GM12892 (cell line): ENCODE measurements around the gene PPP1R16B.

ENCODE experiments used
- DNase-seq: peaks from one replicate; pipeline ENCODE4 v3.0.0; 2011; ENCODE audit not compliant: insufficient read length
- FAIRE-seq: peaks from 2 replicates; lab custom pipeline; 2011; peaks lifted over from hg19 to GRCh38; lab: Jason Lieb, UNC
- POLR2A ChIP-seq: IDR thresholded peaks from 2 replicates; pipeline ENCODE4 v1.6.1; 2011; ENCODE audit warnings: low read depth, low read length, control low read depth
- POLR2AphosphoS5 ChIP-seq: IDR thresholded peaks from 2 replicates; pipeline ENCODE4 v1.6.1; 2011; ENCODE audit warnings: low read depth, low read length, control low read depth
- TAF1 ChIP-seq: IDR thresholded peaks from 2 replicates; pipeline ENCODE4 v1.6.1; 2011; ENCODE audit warnings: low read depth, mild to moderate bottlenecking, control low read depth, low read length, borderline replicate concordance

The PPP1R16B gene

GRCh38 chr20:38799203-38799602 is 6.3 kb upstream of the PPP1R16B start:
- DNase-seq: no peak
- no peak for FAIRE-seq
- TF ChIP-seq POLR2A: no peak
- no peak for TF ChIP-seq POLR2AphosphoS5
- no peak for TF ChIP-seq TAF1

DNA sequence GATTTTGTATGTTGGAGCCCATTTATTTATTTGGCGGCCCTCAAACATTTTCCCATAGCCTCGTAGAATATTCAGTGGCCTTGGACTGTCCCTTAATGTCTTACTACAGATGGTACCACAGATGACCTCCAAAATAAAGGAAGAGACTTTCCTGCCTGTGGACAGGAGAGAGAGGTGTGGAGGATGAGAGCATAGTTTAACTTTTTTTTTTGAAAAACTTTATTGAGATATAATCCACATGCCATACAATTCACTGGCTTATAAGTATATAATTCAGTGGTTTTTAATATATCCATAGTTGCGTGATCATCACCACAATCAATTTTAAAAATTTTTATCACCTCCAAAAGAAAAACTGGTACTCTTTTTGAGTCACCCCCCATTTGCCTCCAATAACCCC is 4.6 kb upstream of the PPP1R16B start:
- FAIRE-seq (no peak), DNase-seq (no peak)
- TF ChIP-seq POLR2A (no peak), POLR2AphosphoS5 (no peak), TAF1 (no peak)

DNA sequence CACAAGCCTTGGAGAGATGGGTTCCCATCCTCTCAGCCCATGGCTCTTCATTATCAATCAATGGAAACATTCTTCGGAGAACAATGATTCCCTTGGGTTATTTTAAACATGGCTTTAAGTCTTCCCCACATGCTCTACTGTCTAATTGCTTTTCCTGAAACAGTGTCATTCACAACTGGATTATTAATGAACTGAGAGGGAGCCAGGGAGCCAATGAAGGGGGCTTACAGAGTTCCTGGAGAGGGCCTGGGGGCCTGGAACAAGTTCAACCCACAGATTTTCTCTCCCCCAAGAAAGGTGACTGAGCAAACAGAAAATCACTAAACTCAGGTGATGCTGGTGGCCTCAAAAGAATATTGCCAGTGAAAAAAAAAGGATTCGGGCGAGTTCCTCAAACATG is 1.3 kb upstream of the PPP1R16B start:
- DNase-seq: no peak
- no peak for FAIRE-seq
- no peak for TF ChIP-seq TAF1
- TF ChIP-seq POLR2A: no peak
- TF ChIP-seq POLR2AphosphoS5: no peak

- FAIRE-seq: peak; percentile 79
- TF ChIP-seq POLR2AphosphoS5 (no peak), POLR2A (no peak), TAF1 (no peak)
- peak; percentile 40 for DNase-seq
Measured at GRCh38 chr20:38804682-38805501, 605 bp upstream of the PPP1R16B start.

GRCh38 chr20:38805958-38806854 is 709 bp downstream of the PPP1R16B start:
- FAIRE-seq: peak; percentile 42
- no peak for TF ChIP-seq POLR2AphosphoS5
- TF ChIP-seq TAF1: no peak
- TF ChIP-seq POLR2A: no peak
- peak; percentile 36 for DNase-seq

DNA sequence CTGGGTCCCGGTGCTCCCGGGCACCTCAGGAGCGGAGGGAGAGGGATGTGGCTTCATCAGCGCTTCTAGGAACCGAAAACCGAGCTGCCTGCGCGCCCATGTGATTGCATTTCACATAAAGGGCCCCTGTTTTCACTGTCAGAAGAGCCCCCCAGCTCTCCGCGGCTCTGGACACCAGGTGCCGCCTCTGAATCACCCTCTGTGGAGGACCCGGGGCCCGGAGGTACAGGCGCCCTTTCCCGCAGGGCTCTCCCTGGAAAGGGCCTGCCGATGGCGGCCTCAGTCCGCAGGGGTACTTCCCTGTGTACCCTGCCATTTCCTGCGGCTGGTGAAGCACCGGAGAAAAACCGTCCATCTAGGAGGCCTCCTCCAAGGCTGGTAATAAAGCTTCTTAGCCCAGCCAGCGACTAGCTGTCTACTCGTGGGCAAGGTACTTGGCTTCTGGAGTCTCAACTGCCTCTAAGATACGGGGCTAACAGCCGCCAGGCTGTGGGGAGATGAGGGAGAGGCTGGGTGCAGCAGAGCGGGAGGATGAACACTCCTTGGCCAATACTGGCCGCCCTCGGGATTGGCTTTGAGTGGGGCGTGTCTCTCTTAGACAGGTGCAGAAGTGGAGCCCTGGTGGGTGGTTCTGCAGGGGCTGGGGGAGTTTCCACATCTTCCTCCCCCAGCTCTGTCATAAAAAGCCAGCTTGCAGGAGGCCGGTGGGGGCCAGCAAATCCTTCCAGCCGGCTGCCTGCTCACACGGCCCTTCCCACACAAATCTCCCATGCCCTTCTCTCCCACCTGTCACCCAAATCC is 1.6 kb downstream of the PPP1R16B start:
- FAIRE-seq (peak; percentile 40), DNase-seq (peak; percentile 32)
- TF ChIP-seq POLR2A (peak; percentile 70; the same call in 1 of the 2 replicates), TAF1 (0 out of 2 replicates have a peak, but pooled peaks have one; percentile 37), POLR2AphosphoS5 (peak; percentile 69; the same call in 1 of the 2 replicates)

DNA sequence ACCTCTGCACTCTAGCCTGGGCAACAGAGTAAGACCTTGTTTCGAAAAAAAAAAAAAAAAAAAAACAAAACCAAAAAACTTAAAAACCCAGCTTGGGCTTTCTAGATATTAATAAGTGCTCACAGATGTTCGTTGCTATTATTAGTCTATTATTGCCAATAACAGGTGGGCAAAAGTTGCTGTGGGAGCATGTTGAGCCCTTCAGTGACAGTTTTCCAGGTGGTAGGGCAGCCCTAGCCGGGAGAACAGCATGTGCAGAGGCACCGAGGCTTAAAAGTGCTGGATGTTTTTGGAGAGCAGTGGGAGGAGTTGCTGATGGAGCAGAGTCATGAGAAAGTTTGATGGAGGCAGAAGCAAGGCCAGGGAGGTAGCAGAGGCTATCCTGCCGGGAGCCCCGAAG is 4.4 kb downstream of the PPP1R16B start:
- FAIRE-seq (no peak), DNase-seq (no peak)

DNA sequence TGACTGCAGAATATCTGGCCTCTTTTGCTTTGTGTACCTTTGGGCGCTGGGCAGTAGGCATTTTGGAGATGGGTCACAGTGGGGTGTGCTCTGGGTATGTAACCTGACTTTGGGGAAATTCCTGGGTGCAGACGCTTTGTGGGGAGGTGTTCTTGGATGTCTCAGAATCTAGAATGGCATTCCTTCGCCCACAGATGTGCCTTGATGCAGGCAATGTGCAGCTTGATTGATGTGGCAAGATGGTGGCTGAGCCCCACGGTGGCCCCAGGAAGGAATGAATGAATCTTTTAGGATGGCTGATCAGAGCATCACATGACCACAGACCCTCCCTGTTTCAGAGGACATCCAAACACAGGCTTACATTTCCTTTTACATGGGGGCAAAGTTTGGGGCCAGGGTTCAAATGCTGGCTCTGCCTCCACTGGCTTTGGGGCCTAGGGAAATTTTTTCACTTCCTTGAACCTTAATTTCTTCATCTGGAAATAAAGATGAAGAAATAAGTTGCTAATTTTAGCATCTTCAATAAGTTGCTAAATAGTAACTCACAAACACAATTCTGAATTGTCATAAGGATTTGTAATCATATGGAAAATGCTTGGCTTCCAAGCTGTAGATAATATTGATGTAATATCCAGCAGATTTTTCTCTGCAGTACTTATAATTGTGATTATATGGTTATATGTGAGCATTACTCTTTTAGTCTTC is 5.6 kb downstream of the PPP1R16B start:
- DNase-seq (no peak), FAIRE-seq (peak; percentile 70)
- TF ChIP-seq POLR2A: no peak
- TF ChIP-seq TAF1: no peak
- TF ChIP-seq POLR2AphosphoS5: no peak

More for the DNA sequence above, 4.4 kb downstream of the PPP1R16B start:
- no peak; the same call in 1 of the 2 replicates for TF ChIP-seq POLR2A
- TF ChIP-seq TAF1: no peak
- no peak for TF ChIP-seq POLR2AphosphoS5

- no peak for DNase-seq
- FAIRE-seq: peak; percentile 30
- TF ChIP-seq POLR2A: no peak
- no peak for TF ChIP-seq POLR2AphosphoS5
- TF ChIP-seq TAF1: no peak
Measured at GRCh38 chr20:38811769-38812168, 6.3 kb downstream of the PPP1R16B start.

DNA sequence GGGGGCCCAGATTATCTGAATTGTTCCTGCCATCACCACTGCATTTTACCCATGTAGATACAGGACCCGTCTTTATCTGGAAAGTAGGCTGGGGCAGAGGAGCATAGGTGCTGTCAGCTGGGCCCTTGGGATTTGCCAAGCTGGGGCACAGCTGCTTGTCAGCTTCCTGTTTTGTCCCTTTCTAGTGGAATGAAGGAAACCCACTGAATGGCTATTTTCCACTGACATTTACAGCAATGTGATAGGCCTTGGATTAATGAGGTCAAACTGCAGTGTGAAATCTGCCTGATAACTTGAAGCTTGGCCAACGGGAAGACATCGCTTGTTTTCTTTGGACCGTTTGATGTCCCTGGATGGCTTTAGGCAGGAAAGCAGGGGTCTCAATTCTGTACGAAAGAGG is 6.7 kb downstream of the PPP1R16B start:
- peak; percentile 9 for FAIRE-seq
- DNase-seq: no peak
- TF ChIP-seq POLR2A (no peak), TAF1 (no peak), POLR2AphosphoS5 (no peak)
